Upper lobe of right lung (tissue), 1 donor: ENCODE measurements around the gene VCAN. TPM values are rescaled to one million over a fixed set of nuclear protein-coding genes. Genes with fewer than 3 reads are reported as not detected.

Source experiments
- ATAC-seq: fragments of 200-7000 bp; cut with Tn5 transposase; one replicate; pipeline ENCODE4 v1.9.1; 2020; ENCODE audit warnings: mild to moderate bottlenecking, moderate library complexity
- DNase-seq: peaks from one replicate; pipeline ENCODE4 v3.0.0-alpha.2; 2020
- H3K27ac ChIP-seq: fragments of 200-600 bp; one replicate; pipeline ENCODE4 v1.8.0; 2022
- H3K27me3 ChIP-seq: fragments of 200-600 bp; one replicate; pipeline ENCODE4 v1.8.0; 2022; ENCODE audit warnings: mild to moderate bottlenecking
- H3K36me3 ChIP-seq: fragments of 200-600 bp; one replicate; pipeline ENCODE4 v1.8.0; 2022
- H3K4me1 ChIP-seq: fragments of 200-600 bp; one replicate; pipeline ENCODE4 v1.8.0; 2022
- H3K4me3 ChIP-seq: fragments of 200-600 bp; one replicate; pipeline ENCODE4 v1.8.0; 2022; ENCODE audit warnings: mild to moderate bottlenecking
- H3K9me3 ChIP-seq: fragments of 200-600 bp; one replicate; pipeline ENCODE4 v1.8.0; 2022
- CTCF ChIP-seq: fragments of 200-600 bp; IDR thresholded peaks from one replicate; pipeline ENCODE4 v1.8.0; 2022; ENCODE audit warnings: antibody characterized with exemption
- intact Hi-C: fragments of 100-400 bp; cut with DNase I; formaldehyde crosslinking; loops from one replicate; pipeline ENCODE4 v1.11.0; 2022
- total RNA-seq: library from RNA; stranded (reverse); fragmentation: NEBNext Ultra II Directional; extraction: Animal tissue kit (Norgen Biotek cat#: 25700); gene quantifications from one replicate; pipeline ENCODE4 v1.2.1, GENCODE V29; 2021
- donor health status: DM: no; HTN: yes; CAD: no; lungs with severe emphysema.

The VCAN gene
- total RNA-seq, 1 donor from 2014 or later, result 90.0 TPM

- ATAC-seq, result no peak
- intact Hi-C loops, result no loop called here
- Histone ChIP-seq H3K4me1 (no peaks in the 10 kb centered on the region), H3K36me3 (no peaks in the 10 kb centered on the region), H3K27me3 (no peaks in the 10 kb centered on the region), H3K4me3 (no peak overlapping the region), H3K9me3 (no peaks in the 10 kb centered on the region), H3K27ac (no peak overlapping the region)
- no peak for DNase-seq
- TF ChIP-seq CTCF, result no peak
Measured at GRCh38 chr5:83441747-83442146, 29.8 kb upstream of the VCAN start.

GRCh38 chr5:83443534-83443933, 28.0 kb upstream of the VCAN start:
- Histone ChIP-seq H3K4me3 (no peak overlapping the region), H3K27me3 (no peaks in the 10 kb centered on the region), H3K36me3 (no peaks in the 10 kb centered on the region), H3K9me3 (no peaks in the 10 kb centered on the region), H3K27ac (no peak overlapping the region), H3K4me1 (no peaks in the 10 kb centered on the region)
- DNase-seq, result no peak
- intact Hi-C loops, result no loop called here
- ATAC-seq, result no peak
- TF ChIP-seq CTCF, result no peak

- no peaks in the 10 kb centered on the region for H3K9me3 ChIP-seq
- intact Hi-C loops, result no loop called here
- no peak overlapping the region for H3K4me3 ChIP-seq
- no peaks in the 10 kb centered on the region for H3K27me3 ChIP-seq
- no peak for ATAC-seq
- TF ChIP-seq CTCF, result no peak
- no peak for DNase-seq
- no peaks in the 10 kb centered on the region for H3K36me3 ChIP-seq
- no peak overlapping the region for H3K27ac ChIP-seq
- H3K4me1 ChIP-seq, result no peaks in the 10 kb centered on the region
Measured at GRCh38 chr5:83444445-83444844, 27.1 kb upstream of the VCAN start.

- intact Hi-C loops, result no loop called here
- Histone ChIP-seq H3K9me3 (no peaks in the 10 kb centered on the region), H3K4me1 (no peaks in the 10 kb centered on the region), H3K4me3 (no peak overlapping the region), H3K27me3 (no peaks in the 10 kb centered on the region), H3K27ac (no peak overlapping the region), H3K36me3 (no peaks in the 10 kb centered on the region)
- ATAC-seq (no peak), DNase-seq (no peak)
- TF ChIP-seq CTCF, result no peak
Measured at GRCh38 chr5:83446253-83446947, 25.1 kb upstream of the VCAN start.

DNA sequence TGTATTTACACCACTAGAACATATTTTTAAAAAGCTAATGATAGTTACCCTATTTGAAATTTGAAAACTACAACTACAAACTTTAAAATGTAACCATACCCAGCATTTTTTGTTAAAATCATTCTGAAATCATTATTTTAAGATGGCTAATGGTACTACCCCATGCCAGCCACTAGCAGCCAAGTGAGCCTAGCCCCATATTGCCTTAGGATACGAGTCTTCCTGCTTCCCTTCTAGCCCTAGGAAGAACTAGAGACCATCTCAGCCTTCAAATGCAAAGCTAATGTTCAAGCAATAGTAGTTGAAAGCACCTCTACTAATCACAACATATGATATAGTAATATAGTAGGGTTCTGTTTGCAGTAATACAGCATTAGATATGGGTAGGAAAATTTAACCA, 24.0 kb upstream of the VCAN start:
- ATAC-seq, result no peak
- H3K9me3 ChIP-seq, result no peaks in the 10 kb centered on the region
- H3K27me3 ChIP-seq, result no peaks in the 10 kb centered on the region
- H3K27ac ChIP-seq, result no peak overlapping the region
- TF ChIP-seq CTCF, result no peak
- H3K4me3 ChIP-seq, result no peak overlapping the region
- H3K36me3 ChIP-seq, result no peaks in the 10 kb centered on the region
- DNase-seq, result no peak
- intact Hi-C loops, result no loop called here
- no peaks in the 10 kb centered on the region for H3K4me1 ChIP-seq
